ENCODE data around the gene STK10.

STK10 gene

DNA sequence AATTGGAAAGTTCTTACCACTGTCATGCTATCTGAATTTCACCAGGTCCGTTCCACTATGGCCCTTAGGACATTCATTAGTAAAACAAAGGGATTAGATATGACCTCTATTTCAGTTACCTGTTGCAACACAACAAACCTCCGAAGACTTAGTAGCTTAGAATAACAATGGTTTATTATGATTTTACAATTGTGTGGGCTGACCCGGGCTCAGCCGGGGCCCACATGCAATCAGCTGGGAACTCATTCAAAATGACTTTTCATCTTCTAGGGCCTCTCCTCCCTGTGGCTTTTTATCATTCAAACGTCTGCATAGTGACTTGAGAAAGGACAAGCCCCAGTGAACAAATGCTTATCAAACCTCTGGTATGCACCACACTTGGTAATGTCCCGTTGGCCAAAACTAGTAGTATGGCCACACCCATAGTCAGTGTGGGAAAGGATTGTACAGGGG, 179.3 kb downstream of the STK10 start:
- DNase-seq (ENCODE audit: low read depth in 2 of 2) = no peak

DNA sequence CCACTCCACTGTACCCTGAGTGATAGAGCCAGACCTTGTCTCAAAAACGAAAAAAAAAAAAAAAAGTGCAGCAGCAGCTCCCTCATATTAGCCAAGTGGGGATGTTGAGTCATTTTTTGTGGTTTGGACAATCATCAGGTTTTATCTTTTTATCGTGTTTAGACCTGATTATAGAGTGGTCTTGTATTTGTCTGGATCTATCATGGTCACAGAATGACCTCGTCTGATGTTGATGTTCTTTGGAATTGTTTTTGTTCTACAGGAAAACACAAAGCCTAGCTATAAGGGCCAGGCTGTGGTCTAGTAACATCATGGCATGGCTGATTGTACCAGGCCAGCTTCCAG, 179.9 kb downstream of the STK10 start:
- no peak for DNase-seq (ENCODE audit: low read depth in 2 of 2)

DNA sequence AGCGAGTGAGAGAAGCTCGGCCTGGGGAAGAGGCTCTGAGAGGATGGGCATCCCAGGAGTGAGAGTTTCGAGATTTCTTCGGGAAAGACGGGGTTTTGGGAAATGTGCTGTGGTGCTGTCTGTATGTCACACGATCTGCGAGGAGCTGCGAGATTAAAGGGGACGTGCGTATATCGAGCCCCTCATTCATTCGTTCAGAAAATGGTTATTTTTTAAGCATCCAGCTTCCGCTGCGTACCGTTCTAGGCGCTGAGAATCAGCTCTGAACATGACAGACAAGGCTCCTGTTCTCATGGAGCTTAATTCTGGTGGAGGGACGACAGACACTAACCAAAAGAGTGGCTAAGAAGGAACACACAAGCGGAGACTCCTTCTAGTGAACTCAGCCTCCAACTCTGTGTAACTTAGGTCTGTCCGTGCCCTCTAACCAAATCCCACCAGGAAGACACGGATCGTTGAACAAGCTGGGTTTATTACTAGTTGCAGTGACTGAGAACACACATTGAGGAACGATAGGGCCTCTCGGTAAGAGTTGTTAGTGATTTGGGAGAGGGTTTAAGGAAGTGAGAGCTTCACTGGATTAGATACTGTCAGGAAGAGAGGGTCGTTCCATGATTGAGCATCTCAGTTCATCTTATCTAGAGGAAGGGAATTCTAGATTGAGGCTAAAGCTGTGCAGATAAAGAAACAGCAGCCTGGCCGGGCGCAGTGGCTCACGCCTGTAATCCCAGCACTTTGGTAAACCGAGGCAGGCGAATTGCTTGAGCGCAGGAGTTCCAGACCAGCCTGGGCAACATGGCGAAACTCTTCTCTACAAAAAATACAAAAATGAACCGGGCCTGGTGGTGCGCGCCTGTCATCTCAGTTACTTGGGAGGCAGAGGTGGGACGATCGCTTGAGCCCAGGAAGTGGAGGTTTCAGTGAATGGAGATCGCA, 180.6 kb downstream of the STK10 start:
- no peak for DNase-seq (ENCODE audit: low read depth in 2 of 2)

DNA sequence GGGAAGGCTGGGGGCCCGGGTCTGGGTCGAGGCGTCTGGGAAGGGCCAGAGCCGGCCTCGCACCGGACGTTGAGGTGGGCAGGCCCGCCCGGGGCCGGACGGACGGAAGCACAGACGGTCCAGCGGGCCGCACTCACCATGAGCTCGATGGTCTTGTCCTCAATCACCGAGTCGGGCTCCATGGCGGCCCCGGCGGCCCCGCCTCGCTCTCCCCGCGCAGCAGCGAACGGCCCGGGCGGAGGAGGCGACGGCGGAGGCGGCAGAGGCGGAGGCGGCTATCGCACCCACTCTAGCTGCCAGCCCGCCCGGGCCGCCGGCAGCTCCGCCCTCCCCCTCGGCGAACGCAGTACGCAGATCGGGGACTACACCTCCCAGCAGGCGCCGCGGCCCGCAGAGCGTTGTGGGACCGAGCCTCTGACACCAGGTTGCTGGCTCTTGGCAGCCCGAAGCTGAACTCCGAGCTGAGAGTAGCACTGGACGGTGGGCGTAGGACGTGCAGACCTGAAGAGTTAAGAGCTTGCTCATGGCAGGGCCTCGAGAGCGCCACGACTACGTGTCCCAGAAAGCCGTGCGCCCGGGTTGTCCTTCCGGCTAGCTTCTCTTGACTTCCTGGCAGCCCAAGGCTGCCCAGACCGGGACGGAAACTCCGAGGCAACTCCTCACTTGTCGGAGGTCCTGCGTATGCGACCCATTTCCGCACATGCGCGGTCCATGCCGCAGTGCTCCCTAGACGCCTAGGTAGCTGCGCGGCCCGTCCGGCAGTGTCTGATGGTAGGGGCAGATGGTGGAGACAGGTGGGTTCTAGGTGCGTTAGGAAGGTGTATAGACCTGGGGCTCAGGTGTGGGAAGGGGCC, 181.5 kb downstream of the STK10 start, which contains the start of gene FBXW11:
Gene FBXW11, minus strand, starts transcription at position 318 of the 854 bp plus-strand sequence. Its CDS starts 136 bp downstream, at position 182.
- DNase-seq (ENCODE audit: low read depth in 2 of 2) = peak; percentile 90 to 96

DNA sequence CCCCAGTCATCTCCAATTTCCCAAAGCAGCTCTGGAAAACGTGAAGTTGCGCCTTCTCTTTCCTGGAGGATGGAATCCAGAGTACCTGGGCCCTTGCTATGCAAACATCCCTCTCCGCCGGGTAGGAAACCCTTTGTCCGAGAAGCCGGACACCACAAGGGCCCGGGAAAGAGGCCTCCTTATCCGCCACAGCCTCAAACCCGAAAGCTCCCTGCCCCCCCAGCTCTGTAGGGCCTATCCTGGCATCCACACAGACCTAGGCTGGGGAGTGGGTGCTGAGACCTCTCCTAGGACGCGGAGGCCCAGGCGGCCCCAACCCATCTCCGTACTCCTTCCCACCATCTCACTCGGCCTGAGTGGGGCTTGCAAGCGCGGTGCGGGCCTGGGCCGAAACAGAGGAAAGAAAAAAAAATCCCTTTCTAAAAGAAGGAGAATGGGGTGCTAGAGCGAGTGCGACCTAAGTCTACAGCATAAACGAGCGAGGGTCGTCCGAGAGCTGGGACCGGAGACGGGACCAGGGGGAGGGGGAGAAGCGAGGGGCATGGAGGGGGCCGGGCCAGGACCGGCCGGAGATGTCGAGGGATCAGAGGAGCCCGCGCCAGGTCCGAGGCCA, 182.2 kb downstream of the STK10 start:
- DNase-seq (ENCODE audit: low read depth in 2 of 2) = peak; percentile 14

DNA sequence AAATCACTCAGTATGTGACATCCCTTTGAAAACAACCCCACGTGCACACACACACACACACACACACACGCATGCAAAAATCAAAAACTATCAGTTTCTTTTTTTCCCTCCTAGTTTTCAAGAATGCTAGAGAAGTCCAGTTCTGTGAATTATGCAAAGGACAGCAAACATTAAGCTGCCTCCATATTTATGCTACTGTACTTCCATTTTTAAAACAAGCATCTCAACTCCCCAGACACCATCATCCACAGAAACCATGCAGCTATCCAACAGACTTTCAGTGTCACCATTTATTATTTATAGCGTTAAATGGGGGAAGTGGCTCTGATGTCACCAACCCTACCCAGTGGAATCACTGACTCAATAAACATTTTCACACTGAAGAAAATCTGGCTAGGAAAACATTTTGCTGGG, 183.2 kb downstream of the STK10 start:
- DNase-seq (ENCODE audit: low read depth in 2 of 2) = no peak

DNA sequence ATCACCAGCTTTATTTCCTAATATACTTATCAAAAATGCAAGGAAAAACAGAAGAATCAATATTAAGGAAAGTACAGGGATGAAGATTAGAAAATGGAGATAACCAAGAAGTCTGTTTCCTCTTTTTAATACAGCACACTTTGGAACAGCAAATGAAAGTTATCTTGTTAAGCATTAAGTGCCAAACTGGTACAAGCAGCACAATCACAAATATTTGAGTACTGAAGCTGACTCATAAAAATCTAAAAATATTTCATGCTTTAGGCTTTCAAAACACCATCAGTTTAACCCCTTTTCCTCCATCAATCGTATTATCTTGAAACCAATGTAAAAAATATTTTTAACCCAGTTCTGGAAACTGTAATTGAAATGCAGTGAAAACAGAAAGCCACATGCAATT, 184.3 kb downstream of the STK10 start:
- no peak for DNase-seq (ENCODE audit: low read depth in 2 of 2)

DNA sequence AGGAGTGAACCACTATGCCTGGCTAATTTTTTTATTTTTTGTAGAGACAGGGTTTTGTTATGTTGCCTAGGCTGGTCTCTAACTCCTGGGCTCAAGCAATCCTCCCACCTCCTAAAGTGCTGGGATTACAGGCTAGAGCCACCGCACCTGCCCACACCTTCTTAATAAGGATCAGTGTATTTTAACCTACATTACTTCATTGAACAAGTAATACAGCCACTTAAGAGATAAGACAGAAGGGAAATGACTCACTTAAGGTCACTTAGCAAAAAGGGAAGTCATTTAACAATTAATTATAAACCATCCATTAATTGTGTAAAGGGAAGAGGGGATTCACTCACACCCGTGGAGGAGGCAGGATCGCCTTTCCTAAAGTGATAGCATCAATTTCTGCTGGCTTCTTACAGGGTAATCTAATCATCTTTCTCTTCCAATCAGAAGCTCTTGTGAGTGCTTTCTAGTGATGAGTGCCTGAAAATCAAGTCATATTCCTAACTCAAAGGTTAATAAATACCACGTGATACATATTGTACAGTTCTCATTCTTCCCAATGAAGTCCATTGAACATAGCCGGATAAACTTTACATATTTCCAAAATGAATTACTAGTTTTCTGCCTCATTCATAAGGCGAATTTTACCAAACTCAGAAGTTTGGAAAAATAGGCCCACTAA, 185.0 kb downstream of the STK10 start:
- no peak for DNase-seq (ENCODE audit: low read depth in 2 of 2)

DNA sequence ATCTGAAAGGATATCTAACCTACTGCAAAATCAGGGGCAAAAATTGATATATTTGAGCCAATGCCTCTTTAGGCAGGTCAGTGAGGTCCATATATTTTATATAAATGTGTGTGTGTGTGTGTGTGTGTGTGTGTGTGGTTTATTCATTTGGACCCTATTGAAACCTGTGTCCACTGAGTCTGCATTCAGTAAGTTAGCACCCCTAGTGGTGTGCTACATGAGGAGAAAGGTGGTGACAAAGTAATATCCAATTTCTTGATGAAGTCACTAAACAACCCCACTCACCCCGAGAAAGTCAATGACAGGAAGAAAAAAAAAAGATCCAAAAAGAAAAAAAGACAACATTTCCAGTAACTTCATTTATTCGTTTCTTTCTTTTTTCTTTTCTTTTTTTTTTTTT, 185.7 kb downstream of the STK10 start:
- DNase-seq (ENCODE audit: low read depth in 2 of 2) = no peak

DNA sequence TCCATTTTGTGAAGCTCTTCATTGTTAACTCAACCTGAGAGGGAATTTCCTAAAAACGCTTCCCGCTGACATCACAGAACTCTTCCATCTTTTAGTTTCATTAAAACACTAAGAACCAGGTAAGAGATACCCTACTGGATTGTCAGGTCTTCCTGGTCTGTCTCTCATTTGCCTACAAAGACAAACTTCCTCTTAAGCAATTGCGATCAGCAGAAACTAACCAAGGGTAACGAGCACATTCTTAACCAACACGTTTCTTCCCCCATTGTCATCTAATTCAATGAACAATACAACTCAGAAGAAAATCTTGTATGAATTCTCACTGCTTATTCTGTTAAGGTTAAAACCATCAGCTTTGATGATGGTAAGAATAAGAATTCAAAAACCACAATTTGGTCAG, 188.1 kb downstream of the STK10 start:
- DNase-seq (ENCODE audit: low read depth in 2 of 2) = no peak

DNA sequence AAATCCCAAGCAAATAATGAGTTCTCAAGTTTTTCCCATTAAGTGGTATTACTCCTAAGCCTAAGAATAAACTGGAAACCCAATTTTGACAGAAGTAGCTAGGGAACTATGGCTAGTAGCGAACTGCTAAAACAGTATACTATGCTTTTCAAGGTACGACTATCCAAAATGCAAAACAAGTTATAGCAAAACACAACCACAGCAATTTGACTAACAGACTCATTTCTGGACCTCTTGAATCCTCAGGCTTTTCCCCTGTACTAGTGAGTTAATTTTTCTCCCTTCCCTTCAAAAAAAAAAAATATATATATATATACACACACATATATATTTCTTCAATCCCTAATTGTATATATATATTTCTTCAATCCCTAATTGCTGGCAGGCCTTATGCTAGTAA, 188.9 kb downstream of the STK10 start:
- no peak for DNase-seq (ENCODE audit: low read depth in 2 of 2)

DNA sequence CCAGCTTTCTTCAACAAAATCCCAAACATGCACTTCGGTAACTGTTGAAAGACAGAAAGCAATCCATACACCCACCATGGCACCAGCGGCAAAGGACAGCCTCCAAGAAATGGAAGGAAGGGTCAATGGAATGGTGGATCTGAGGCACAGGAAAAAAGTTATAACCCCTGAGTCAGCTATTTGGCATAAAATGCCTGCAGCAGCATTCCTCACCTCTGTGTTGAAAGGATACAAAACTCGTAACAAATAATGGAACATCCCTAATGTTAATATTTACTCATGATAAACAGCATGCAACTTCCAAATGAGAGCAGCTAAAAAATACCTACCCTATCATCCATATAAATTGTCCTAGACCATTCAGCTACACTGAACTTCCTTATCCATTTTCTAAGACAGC, 191.0 kb downstream of the STK10 start:
- DNase-seq (ENCODE audit: low read depth in 2 of 2) = no peak

DNA sequence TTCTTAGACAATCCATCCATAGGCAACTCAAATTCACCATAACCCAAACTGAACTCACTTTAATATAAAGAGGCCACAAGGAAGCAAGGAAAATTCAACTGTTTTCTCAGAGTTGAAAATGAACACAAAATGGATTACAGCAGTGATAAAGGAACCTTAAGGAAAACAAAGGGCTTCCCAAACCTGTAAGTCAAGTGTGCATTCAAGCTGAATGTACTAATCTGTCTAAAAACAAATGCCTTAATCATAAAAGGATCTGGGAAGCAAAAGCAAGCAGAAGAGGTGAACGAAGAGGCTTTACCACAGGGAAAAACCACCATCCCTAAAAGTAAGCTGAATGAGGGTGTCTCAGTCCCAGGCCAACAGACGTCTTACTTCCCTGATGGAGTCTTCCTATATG, 195.2 kb downstream of the STK10 start:
- DNase-seq (ENCODE audit: low read depth in 2 of 2) = no peak

DNA sequence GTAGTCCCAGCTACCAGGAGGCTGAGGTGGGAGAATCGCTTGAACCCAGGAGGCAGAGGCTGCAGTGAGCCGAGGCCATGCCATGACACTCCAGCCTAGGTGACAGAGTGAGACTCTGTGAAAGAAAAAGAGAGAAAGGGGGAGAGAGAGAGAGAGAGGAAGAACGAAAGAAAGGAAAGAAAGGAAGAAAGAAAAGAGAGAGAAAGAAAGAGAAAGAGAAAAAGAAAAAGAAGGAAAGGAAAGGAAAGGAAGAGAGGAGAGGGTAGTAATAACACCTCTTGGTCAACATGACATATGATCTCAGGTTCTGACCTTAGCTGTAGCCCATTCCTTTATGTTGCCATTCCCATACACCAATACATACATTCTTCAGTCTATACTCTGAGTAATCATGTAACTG, 195.7 kb downstream of the STK10 start:
- no peak for DNase-seq (ENCODE audit: low read depth in 2 of 2)

Measured in stimulated activated CD4-positive, alpha-beta T cell treated with anti-CD3 and anti-CD28 coated beads, Interleukin-4, amount 100 ng/mL, for 48 hours (primary cell).